ENCODE data around the gene SHCBP1L.

SHCBP1L gene

DNA sequence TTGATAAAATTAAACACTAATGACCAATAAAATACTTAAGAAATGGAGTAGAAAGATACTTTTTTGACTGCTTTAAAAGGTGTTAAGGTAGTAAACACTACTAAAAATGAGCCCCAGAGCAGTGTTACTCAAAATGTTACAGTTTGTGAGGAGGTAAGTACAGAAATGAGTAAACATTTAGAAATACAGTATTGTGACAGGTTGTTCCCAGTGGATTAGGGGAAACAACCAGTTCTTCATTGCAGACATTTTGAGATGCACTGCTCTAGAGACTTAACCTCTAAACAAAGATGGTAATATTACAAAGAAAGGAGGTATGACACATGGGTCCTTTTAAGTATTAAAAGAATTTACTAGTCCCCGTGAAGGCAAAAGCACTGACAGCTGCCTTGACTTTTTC is 101.1 kb downstream of the SHCBP1L start:
- Histone ChIP-seq H3K9me3 (ENCODE audit: control insufficient read depth, low read length) (no peaks in the 10 kb centered on the region), H3K27me3 (ENCODE audit: control insufficient read depth, insufficient read depth, low read length) (no peaks in the 10 kb centered on the region), H3K4me3 (ENCODE audit: low read length) (no peak overlapping the region), H3K4me1 (ENCODE audit: control insufficient read depth, insufficient read depth, low read length) (no peaks in the 10 kb centered on the region), H3K36me3 (ENCODE audit: control insufficient read depth, insufficient read depth, low read length) (no peaks in the 10 kb centered on the region), H3K9ac (ENCODE audit: low read length) (no peak overlapping the region)

DNA sequence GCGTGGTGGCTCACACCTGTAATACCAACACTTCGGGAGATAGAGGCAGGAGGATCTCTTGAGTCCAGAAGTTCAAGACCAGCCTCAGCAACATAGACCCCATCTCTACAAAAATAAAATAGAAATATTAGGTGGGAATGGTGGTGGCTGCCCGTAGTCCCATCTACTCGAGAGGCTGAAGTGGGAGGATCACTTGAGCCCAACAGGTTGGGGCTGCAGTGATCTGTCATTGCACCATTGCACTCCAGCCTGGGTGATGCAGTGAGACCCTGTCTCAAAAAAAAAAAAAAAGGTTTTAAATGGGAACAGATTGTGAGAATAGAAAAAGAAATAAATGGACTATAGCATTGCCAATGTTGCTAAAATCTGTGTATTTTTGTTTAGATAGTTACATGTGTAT is 102.6 kb downstream of the SHCBP1L start:
- Histone ChIP-seq H3K36me3 (ENCODE audit: control insufficient read depth, insufficient read depth, low read length) (no peaks in the 10 kb centered on the region), H3K9ac (ENCODE audit: low read length) (no peak overlapping the region), H3K4me1 (ENCODE audit: control insufficient read depth, insufficient read depth, low read length) (no peaks in the 10 kb centered on the region), H3K4me3 (ENCODE audit: low read length) (no peak overlapping the region), H3K27me3 (ENCODE audit: control insufficient read depth, insufficient read depth, low read length) (no peaks in the 10 kb centered on the region), H3K9me3 (ENCODE audit: control insufficient read depth, low read length) (no peaks in the 10 kb centered on the region)
